Naive thymus-derived CD8-positive, alpha-beta T cell (primary cell): Measurements from ENCODE around the gene MADCAM1. TPM values are rescaled to one million over a fixed set of nuclear protein-coding genes. Genes with fewer than 3 reads are reported as not detected.

Experiments
- ATAC-seq, 2 donors: fragments of 150-1000 bp; cut with Tn5 transposase in 1 of 2; sonication (Bioruptor Pico), chemical (Tn5 transposase) in 1 of 2; 1 replicate in 1 of 2; 2 replicates in 1 of 2; pipeline ENCODE4 v1.10.0; 2021; ENCODE audit warnings: mild to moderate bottlenecking in 2 of 2, moderate library complexity in 2 of 2
- POLR2A ChIA-PET: fragments of 350-600 bp; sonication (Branson Sonifier 250); formaldehyde crosslinking; loops from one replicate; lab custom pipeline; 2021; ENCODE audit warnings: antibody characterized with exemption; lab: Charles Lee
- DNase-seq, 10 donors: peaks; one replicate each; pipeline versions ENCODE4 v3.0.0 to v3.0.0-alpha.2; 2020 to 2022
- H3K27ac Mint-ChIP-seq, 10 donors: one replicate each; pipeline ENCODE4 v1.8.0; 2020 to 2022; ENCODE audit warnings: mild to moderate bottlenecking in 10 of 10, mixed read lengths in 10 of 10, moderate library complexity in 4 of 10, inconsistent platforms in 1 of 10
- H3K27me3 Mint-ChIP-seq, 5 donors: one replicate each; pipeline ENCODE4 v1.8.0; 2021 to 2022; ENCODE audit warnings: mixed read lengths in 5 of 5
- H3K36me3 Mint-ChIP-seq, 3 donors: one replicate each; pipeline ENCODE4 v1.8.0; 2020 to 2022; ENCODE audit warnings: mixed read lengths in 3 of 3, mild to moderate bottlenecking in 2 of 3, inconsistent platforms in 1 of 3
- H3K4me1 Mint-ChIP-seq, 4 donors: one replicate each; pipeline ENCODE4 v1.8.0; 2021 to 2022; ENCODE audit warnings: mixed read lengths in 4 of 4
- H3K4me3 Mint-ChIP-seq, 10 donors: one replicate each; pipeline ENCODE4 v1.8.0; 2020 to 2022; ENCODE audit warnings: mild to moderate bottlenecking in 10 of 10, mixed read lengths in 10 of 10, moderate library complexity in 6 of 10, inconsistent platforms in 1 of 10
- H3K9me3 Mint-ChIP-seq, 9 donors: one replicate each; pipeline ENCODE4 v1.8.0; 2020 to 2022; ENCODE audit warnings: mixed read lengths in 9 of 9, mild to moderate bottlenecking in 3 of 9, inconsistent platforms in 1 of 9, moderate library complexity in 1 of 9
- polyA plus RNA-seq, 3 donors: library from polyadenylated mRNA; unstranded; fragments of 300-500 nt; fragmentation: Illumina TruSeq; gene quantifications; one replicate each; pipeline ENCODE4 v1.2.3, GENCODE V29; 2021
- total RNA-seq, 8 experiments: library from RNA in 2 of 8; stranded (reverse) in 2 of 8; gene quantifications; one replicate each; pipeline ENCODE4 v1.2.3 and lab custom pipeline; 2021 to 2026

MADCAM1 gene
- total and polyA plus RNA-seq, 5 experiments from 2014 or later = 0.17 to 1.2 (median 0.33) TPM

DNA sequence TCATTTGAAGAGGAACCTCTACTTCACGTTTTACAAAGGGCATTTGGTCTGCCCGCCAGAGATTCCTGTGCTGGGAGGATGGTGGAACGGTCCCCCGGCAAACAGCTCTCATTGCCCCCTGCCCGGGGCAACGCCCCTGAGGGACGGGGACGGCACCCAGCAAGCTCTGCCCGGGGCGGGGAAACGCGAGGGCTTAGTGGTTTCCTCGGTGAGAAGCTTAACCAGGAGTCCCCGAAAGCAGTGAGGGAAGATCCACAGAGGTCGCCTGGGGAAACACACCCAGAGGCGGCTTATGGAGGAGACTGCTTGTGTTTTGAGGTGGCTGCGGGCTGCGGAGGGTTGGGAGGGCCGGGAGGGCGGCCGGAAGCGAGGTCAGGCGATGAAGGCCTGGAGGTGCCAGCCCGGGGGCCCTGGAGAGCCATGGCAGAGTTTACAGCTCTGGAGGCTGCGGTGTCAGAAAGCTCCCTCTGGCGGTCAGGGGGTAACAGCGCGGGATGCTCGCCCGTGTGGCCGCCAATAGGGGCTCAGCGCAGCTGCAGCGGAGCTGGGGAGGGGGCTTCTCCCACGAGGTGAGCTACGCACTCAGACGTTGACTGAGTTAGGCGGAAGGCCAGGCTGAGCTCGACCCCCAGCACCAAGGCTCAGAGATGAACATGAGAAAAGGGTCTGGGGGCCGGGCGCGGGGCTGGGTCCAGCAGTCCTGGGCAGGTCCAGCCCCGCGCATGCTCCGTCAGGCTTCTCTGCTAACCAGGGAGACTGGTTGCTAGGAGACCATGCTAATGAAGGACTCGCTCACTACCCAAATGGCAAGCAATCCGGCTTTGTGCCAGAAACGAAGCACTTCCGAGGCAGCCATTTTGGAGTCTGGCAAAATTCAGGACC is 10.4 kb downstream of the MADCAM1 start:
- POLR2A ChIA-PET = interaction anchor here (0.6 to 3.9 kb wide), 17 partner anchors 9 to 763 kb away, joined by 3 to 51 read pairs (median 4); partner anchors contain the start of genes BSG, CDC34 and CIRBP
- H3K4me3 Mint-ChIP-seq = peak overlapping the region; percentile 88 to 100 (median 98)
- peaks cover 0 to 3% (median 0%) of the 10 kb centered on the region in 3 donors for H3K36me3 Mint-ChIP-seq
- peak overlapping the region; percentile 95 to 100 (median 99) for H3K27ac Mint-ChIP-seq
- H3K4me1 Mint-ChIP-seq = peaks cover 18 to 52% (median 38%) of the 10 kb centered on the region in 4 donors
- no peaks in the 10 kb centered on the region for H3K27me3 Mint-ChIP-seq
- DNase-seq (peak; percentile 87 to 99 (median 94)), ATAC-seq (peak; percentile 53 to 56)
- no peaks in the 10 kb centered on the region for H3K9me3 Mint-ChIP-seq

DNA sequence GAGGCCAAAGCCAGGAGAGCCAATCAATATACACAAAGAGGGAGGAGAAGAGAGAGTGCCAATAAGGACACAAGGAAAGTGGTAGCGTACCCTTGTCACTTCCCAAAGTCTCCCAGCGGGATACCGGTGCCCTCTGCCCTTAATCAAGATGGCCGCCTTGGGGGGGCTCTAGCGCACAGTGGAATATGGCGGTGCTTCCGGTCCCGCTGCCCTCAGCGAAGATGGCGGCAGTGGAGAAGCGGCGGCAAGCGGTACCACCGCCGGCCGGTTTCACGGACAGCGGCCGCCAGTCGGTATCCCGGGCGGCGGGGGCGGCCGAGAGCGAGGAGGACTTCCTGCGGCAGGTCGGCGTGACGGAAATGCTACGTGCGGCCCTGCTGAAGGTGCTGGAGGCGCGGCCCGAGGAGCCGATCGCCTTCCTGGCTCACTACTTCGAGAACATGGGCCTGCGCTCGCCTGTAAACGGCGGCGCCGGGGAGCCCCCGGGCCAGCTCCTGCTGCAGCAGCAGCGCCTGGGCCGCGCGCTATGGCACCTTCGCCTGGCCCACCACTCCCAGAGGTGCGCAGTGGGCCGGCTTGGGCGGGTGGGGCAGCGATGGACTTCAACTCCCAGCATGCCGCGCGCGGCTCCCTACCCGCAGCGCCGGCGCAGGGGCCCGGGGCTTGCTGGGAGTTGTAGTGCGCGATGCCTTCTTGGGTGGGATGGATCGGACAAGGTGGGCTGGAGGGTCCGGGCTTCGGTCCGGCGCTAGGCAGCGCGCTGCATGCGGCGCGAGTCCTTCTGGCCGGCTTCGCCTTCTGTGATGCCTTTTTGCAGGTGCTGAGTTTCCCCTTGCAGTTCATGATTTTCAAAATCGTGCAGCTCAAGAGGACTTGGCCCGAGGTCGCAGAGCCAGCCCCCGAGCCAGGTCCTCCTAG is 11.3 kb downstream of the MADCAM1 start, which contains the start of gene TPGS1:
Gene TPGS1, plus strand, starts transcription at position 212 of the 918 bp plus-strand sequence. Its CDS starts 10 bp downstream, at position 222.
- ATAC-seq (peak; percentile 49 to 55), DNase-seq (peak in 8 of 10 donors; percentile 61 to 84 (median 79))
- Mint-ChIP-seq H3K4me1 (peaks cover 18 to 58% (median 47%) of the 10 kb centered on the region in 4 donors), H3K4me3 (peak within 1 kb of the TSS; percentile 88 to 100 (median 98)), H3K27ac (peak within 1 kb of the TSS; percentile 95 to 100 (median 99)), H3K9me3 (no peaks in the 10 kb centered on the region), H3K36me3 (peaks cover 0 to 3% (median 0%) of the 10 kb centered on the region in 3 donors), H3K27me3 (no peaks in the 10 kb centered on the region)
- POLR2A ChIA-PET = interaction anchor here (1.1 to 4.4 kb wide), 12 partner anchors 8 to 762 kb away, joined by 3 to 55 read pairs (median 6); partner anchors contain the start of genes BSG, CDC34 and CIRBP

DNA sequence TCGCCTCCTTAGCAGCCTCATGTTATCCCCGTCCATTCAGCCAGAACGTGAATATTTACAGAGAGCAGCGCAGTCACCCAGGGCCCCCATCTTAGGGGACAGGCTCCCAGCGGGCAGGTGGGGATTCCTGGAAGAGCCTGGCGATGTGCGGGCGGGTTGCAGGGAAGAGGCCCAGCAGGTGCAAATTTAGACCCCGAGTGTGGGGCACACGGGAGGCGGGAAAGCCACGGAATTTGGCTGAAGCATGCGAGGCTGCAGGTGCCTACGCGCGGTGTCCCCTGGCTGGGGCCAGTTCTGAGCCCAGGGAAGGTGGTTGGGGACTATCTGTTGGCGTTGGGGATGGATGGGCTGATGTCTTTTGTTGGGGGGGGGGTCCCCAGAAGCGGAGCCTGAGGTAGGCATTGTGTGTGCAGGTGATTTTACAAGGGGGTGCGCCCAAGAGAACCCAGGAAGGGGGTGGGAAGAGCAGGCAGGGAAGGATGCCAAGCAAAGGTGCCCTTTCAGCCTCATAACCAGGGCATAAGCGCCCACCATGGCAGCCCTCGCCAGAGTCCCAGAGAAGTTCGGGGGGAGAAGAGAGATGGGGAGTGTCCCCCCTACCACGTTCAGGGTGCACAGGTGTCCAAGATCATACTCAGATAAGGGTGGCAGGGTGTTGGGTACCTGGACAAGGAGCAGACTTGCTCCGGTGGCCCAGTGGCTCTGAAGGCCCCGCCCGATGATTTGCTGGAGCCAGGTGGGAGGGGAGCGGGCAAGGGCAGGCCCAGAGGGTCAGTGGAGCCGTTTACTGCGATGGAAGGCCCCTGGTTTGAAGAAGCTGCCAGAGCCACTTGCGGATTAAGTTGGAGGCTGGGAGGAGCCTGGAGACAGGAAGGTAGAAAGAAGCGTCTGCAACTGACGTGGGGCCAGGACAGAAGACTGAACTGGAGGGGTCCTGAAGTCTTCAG is 12.2 kb downstream of the MADCAM1 start:
- Mint-ChIP-seq H3K9me3 (no peaks in the 10 kb centered on the region), H3K27me3 (no peaks in the 10 kb centered on the region), H3K27ac (peak overlapping the region; percentile 86 to 100 (median 98)), H3K36me3 (peaks cover 0 to 3% (median 0%) of the 10 kb centered on the region in 3 donors), H3K4me3 (peak overlapping the region; percentile 85 to 99 (median 96)), H3K4me1 (peaks cover 18 to 55% (median 49%) of the 10 kb centered on the region in 4 donors)
- ATAC-seq (no peak), DNase-seq (no peak)
- POLR2A ChIA-PET = interaction anchor here (1.1 to 4.4 kb wide), 4 partner anchors 13 to 36 kb away, joined by 3 to 55 read pairs (median 29); partner anchors contain the start of genes CDC34 and GZMM

DNA sequence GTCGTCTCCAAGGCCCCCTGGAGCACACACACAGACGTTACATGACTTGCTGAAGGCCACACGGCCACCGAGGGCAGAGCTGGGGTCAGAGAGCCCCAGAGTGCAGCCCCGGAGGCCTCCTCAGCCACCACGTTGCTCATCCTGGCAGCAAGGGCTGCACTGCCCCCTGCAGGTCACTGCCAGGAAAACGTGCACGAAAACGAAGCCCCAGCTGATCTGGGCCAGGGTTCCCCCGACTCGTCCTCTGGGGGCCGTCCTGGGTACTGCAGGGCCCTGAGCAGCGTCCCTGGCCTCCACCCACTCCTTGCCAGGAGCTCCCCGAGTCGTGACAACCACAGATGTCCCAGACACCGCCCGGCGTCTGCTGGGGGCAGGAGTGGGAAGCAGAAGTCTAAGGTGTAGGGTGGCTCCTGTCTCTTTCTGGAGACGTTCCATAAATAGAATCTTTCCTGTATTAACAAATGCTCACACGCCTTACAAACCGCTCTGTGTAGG is 14.4 kb downstream of the MADCAM1 start:
- H3K36me3 Mint-ChIP-seq = peaks cover 0 to 5% (median 1%) of the 10 kb centered on the region in 3 donors
- peak overlapping the region; percentile 93 to 100 (median 100) for H3K27ac Mint-ChIP-seq
- POLR2A ChIA-PET = interaction anchor here (0.6 to 4.4 kb wide), 17 partner anchors 11 to 758 kb away, joined by 3 to 55 read pairs (median 4); partner anchors contain the start of genes CDC34, CIRBP, GZMM and POLRMT
- peak; percentile 86 to 95 (median 93) for DNase-seq
- ATAC-seq = peak; percentile 43 to 48
- peaks cover 24 to 60% (median 52%) of the 10 kb centered on the region in 4 donors for H3K4me1 Mint-ChIP-seq
- peak overlapping the region; percentile 76 to 97 (median 92) for H3K4me3 Mint-ChIP-seq
- no peaks in the 10 kb centered on the region for H3K27me3 Mint-ChIP-seq
- no peaks in the 10 kb centered on the region for H3K9me3 Mint-ChIP-seq

DNA sequence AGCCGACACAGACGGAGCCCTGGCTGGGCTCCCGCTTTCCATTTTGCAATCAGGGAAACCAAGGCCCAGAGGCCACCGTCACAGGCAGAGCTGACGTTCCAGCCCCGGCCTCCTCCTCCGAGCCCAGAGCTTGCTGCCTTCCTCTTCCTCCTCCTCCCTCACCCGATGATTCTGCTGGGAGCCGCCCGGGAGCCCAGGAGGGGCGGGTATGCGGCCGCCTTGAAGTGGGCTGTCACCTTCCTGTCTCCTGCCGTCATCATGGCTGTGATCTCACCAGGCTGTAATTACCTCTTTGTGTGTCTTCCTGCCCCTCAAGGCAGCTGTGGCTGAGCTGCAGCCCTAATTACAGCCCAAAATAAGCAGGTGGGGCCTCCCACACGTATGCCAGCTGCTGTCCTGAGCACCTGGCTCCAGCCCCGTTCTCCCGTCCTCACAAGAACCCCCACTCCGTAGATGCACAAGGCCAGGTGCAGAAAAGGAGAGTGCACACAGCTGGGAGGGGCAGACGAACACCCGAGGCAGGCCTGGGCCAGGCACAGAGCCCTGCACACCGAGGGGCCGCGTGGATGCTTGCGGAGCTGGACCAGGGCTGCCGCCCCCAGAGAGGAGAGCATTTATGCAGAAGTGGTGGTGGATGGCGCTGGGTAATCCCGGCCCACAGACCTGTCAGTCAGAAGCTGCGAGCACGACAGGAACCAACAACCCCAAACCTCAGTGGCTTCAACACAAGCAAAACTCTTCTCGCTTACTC is 15.0 kb downstream of the MADCAM1 start:
- Mint-ChIP-seq H3K4me3 (peak overlapping the region; percentile 76 to 97 (median 92)), H3K27ac (peak overlapping the region; percentile 93 to 100 (median 100)), H3K27me3 (no peaks in the 10 kb centered on the region), H3K9me3 (no peaks in the 10 kb centered on the region), H3K4me1 (peaks cover 23 to 59% (median 53%) of the 10 kb centered on the region in 4 donors), H3K36me3 (peaks cover 0 to 5% (median 1%) of the 10 kb centered on the region in 3 donors)
- POLR2A ChIA-PET = interaction anchor here (0.7 to 4.4 kb wide), 15 partner anchors 10 to 758 kb away, joined by 3 to 55 read pairs (median 4); partner anchors contain the start of genes CDC34, CIRBP, POLRMT and RNF126
- ATAC-seq (peak; percentile 59 to 70), DNase-seq (peak; percentile 69 to 97 (median 94))

DNA sequence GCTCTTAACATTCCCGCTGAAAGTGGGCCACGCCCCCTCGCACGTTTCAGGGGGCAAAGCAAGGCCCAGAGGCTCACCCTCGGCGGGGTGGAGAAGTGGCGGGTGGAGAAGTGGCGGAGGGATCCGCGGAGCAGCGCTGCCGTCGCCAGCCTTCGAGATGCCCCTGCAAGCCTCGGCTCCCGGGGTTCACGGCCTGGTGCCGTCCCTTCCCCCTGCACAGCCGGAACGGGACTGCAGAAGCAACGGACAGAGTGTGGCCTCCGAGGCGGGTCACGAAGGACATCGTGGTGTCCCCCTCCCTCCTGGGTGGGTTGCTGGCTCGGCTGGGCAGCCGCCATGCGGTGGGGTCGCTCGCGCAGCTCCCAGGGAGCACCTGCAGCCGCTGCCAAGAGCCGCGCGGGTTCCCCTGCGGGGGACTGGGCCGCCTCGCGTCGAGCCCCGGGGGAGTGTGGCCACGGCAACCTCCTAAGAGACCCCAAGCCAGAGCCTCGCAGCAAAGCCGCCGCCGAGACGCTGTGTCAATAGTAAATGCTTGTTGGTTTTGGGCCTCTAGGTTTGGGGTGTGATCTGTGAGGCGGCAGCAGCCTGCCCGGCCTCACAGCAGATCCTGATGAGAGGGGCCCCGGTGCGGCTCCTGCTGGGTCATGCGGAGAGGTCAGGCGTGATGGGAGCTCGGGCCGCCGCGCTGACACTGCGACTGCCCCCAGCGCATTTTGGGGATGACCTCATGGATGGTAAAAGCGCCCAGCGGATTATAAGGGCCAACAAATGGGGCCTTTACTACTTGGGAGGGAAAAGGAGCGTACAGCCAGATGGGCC is 16.5 kb downstream of the MADCAM1 start:
- Mint-ChIP-seq H3K4me3 (peak overlapping the region in 5 of 10 donors; percentile 26 to 97 (median 92)), H3K9me3 (no peaks in the 10 kb centered on the region), H3K27me3 (no peaks in the 10 kb centered on the region), H3K4me1 (peaks cover 24 to 63% (median 52%) of the 10 kb centered on the region in 4 donors), H3K27ac (peak overlapping the region; percentile 93 to 100 (median 100)), H3K36me3 (peaks cover 0 to 5% (median 1%) of the 10 kb centered on the region in 3 donors)
- ATAC-seq (no peak), DNase-seq (peak in 1 of 10 donors; percentile 31)
- POLR2A ChIA-PET = interaction anchor here (1.1 kb wide), 1 partner anchor 9 kb away, joined by 3 read pairs; no protein-coding TSS in a partner anchor

DNA sequence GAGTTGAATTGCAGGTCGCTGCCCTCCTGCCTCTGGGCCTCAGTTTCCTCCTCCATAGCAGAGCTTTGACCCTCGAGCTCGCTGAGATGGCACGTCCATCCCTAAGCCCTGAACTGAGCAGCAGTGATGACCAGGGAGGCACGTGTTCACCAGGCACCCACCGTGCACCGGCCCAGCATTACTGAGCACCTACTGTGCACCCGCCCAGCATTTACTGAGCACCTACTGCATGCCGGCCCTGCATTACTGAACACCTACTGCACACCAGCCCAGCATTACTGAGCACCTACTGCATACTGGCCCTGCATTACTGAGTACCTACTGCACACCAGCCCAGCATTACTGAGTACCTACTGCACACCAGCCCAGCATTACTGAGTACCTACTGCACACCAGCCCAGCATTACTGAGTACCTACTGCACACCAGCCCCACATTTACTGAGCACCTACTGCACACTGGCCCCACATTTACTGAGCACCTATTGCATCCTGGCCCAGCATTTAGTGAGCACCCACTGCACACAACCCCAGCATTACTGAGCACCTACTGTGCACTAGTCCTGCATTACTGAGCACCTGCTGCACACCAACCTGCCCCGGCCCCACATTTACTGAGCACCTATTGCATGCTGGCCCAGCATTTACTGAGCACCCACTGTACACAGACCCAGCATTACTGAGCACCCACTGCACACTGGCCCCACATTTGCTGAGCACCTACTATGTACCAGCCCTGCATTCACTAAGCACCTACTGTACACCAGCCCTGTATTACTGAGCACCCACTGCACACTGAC is 17.3 kb downstream of the MADCAM1 start:
- peaks cover 0 to 5% (median 1%) of the 10 kb centered on the region in 3 donors for H3K36me3 Mint-ChIP-seq
- no peaks in the 10 kb centered on the region for H3K27me3 Mint-ChIP-seq
- ATAC-seq (no peak), DNase-seq (no peak)
- peak overlapping the region in 3 of 10 donors; percentile 2 to 21 (median 10) for H3K4me3 Mint-ChIP-seq
- H3K9me3 Mint-ChIP-seq = no peaks in the 10 kb centered on the region
- H3K27ac Mint-ChIP-seq = peak overlapping the region; percentile 74 to 99 (median 90)
- peaks cover 21 to 55% (median 43%) of the 10 kb centered on the region in 4 donors for H3K4me1 Mint-ChIP-seq
- POLR2A ChIA-PET = interaction anchor here (1.1 kb wide), 1 partner anchor 9 kb away, joined by 3 read pairs; no protein-coding TSS in a partner anchor

DNA sequence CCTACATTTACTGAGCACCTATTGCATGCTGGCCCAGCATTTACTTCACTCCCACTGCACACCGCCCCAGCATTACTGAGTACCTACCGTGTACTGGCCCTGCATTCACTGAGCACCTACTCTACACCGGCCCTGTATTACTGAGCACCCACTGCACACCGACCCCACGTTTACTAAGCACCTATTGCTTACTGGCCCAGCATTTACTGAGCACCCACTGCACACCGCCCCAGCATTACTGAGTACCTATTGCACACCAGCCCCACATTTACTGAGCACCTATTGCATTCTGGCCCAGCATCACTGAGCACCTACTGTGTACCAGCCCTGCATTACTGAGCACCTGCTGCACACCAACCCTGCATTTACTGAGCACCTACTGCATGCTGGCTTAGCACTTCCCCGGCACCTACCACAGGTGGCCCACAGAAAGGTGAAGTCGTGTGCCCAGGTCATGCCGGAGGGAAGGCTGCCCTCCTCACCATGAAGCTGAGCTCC is 17.9 kb downstream of the MADCAM1 start:
- no peak for ATAC-seq
- peak overlapping the region; percentile 74 to 96 (median 88) for H3K27ac Mint-ChIP-seq
- POLR2A ChIA-PET = no interaction called here
- peaks cover 0 to 2% (median 1%) of the 10 kb centered on the region in 3 donors for H3K36me3 Mint-ChIP-seq
- no peaks in the 10 kb centered on the region for H3K27me3 Mint-ChIP-seq
- H3K4me1 Mint-ChIP-seq = peaks cover 19 to 49% (median 37%) of the 10 kb centered on the region in 4 donors
- DNase-seq = no peak
- peak overlapping the region in 4 of 10 donors; percentile 2 to 22 (median 16) for H3K4me3 Mint-ChIP-seq
- H3K9me3 Mint-ChIP-seq = no peaks in the 10 kb centered on the region
